Measurements from ENCODE around the gene ADGRG6.
"Not testable (repeated sequence)": the region's sequence is repeated elsewhere in the genome, so short reads cannot be mapped to it uniquely, and the experiment has no call there.

The ADGRG6 gene

GRCh38 chr6:142454196-142454595 lies 152.4 kb downstream of the ADGRG6 start:
- DNase-seq: not testable (repeated sequence)

- DNase-seq: not testable (repeated sequence)
Measured at GRCh38 chr6:142454848-142455247, 153.0 kb downstream of the ADGRG6 start.

GRCh38 chr6:142455957-142456589 lies 154.3 kb downstream of the ADGRG6 start:
- no peak for DNase-seq

GRCh38 chr6:142457638-142458406 lies 156.0 kb downstream of the ADGRG6 start:
- no peak for DNase-seq

- DNase-seq: peak; percentile 51
Measured at GRCh38 chr6:142458836-142459235, 157.0 kb downstream of the ADGRG6 start.

GRCh38 chr6:142459271-142459670 lies 157.5 kb downstream of the ADGRG6 start:
- no peak for DNase-seq

- no peak for DNase-seq
Measured at GRCh38 chr6:142462260-142462659, 160.5 kb downstream of the ADGRG6 start.

GRCh38 chr6:142463988-142464387 lies 162.2 kb downstream of the ADGRG6 start:
- DNase-seq: no peak

GRCh38 chr6:142469220-142469619 lies 167.4 kb downstream of the ADGRG6 start:
- no peak for DNase-seq

GRCh38 chr6:142470421-142470820 lies 168.6 kb downstream of the ADGRG6 start:
- no peak for DNase-seq

- peak; percentile 33 for DNase-seq
Measured at GRCh38 chr6:142474531-142475289, 172.9 kb downstream of the ADGRG6 start.

GRCh38 chr6:142476452-142476851 lies 174.6 kb downstream of the ADGRG6 start:
- no peak for DNase-seq

GRCh38 chr6:142478117-142478516 lies 176.3 kb downstream of the ADGRG6 start:
- DNase-seq: no peak

GRCh38 chr6:142481466-142481865 lies 179.7 kb downstream of the ADGRG6 start:
- DNase-seq: no peak

- DNase-seq: no peak
Measured at GRCh38 chr6:142482249-142482648, 180.4 kb downstream of the ADGRG6 start.

GRCh38 chr6:142482974-142483373 lies 181.2 kb downstream of the ADGRG6 start:
- no peak for DNase-seq

- DNase-seq: no peak
Measured at GRCh38 chr6:142485256-142485655, 183.4 kb downstream of the ADGRG6 start.

GRCh38 chr6:142489722-142490610 lies 188.2 kb downstream of the ADGRG6 start:
- DNase-seq: no peak

Data from right hindlimb (tissue), 1 donor.